ENCODE measurements around the gene NAPB. TPM values are rescaled to one million over a fixed set of nuclear protein-coding genes. Genes with fewer than 3 reads are reported as not detected.

NAPB gene
- total RNA-seq, 4 donors from 2014 or later: 4.0 to 20.5 (median 12.0) TPM

- in situ Hi-C loops (cut with MboI; ENCODE audit: low pct_ligation_motif_present in 1 of 4, low pct_unique_long_range_greater_than_20kb in 1 of 4, low sequenced_read_pairs in 3 of 4) (loop anchor here in 3 of 4 donors (10.0 to 25.0 kb wide), 3 partner anchors 162 to 172 kb away; partner anchors contain the start of gene CST9 (in 2 of the 3)), intact Hi-C loops (cut with DNase I; ENCODE audit: low total_unique reads) (loop anchor here (5.0 kb wide), 2 partner anchors 165 to 1940 kb away; partner anchors contain the start of gene CST9)
- no peak for TF ChIP-seq EP300 (IDR thresholded peaks at IDR 0.05; ENCODE audit: low read depth)
- TF ChIP-seq, protein P1, sequence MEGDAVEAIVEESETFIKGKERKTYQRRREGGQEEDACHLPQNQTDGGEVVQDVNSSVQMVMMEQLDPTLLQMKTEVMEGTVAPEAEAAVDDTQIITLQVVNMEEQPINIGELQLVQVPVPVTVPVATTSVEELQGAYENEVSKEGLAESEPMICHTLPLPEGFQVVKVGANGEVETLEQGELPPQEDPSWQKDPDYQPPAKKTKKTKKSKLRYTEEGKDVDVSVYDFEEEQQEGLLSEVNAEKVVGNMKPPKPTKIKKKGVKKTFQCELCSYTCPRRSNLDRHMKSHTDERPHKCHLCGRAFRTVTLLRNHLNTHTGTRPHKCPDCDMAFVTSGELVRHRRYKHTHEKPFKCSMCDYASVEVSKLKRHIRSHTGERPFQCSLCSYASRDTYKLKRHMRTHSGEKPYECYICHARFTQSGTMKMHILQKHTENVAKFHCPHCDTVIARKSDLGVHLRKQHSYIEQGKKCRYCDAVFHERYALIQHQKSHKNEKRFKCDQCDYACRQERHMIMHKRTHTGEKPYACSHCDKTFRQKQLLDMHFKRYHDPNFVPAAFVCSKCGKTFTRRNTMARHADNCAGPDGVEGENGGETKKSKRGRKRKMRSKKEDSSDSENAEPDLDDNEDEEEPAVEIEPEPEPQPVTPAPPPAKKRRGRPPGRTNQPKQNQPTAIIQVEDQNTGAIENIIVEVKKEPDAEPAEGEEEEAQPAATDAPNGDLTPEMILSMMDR (IDR thresholded peaks at IDR 0.05): no peak
- TF ChIP-seq POLR2A (IDR thresholded peaks at IDR 0.05): no peak
- no peak for TF ChIP-seq POLR2AphosphoS5 (IDR thresholded peaks at IDR 0.05)
- DNase-seq: no peak
- H3K9me3 ChIP-seq: no peaks in the 10 kb centered on the region
- no peaks in the 10 kb centered on the region for H3K4me1 ChIP-seq
- WGBS, 2 donors (ENCODE audit: low coverage in 1 of 2): 78% methylated on average over 5 of the region's 5 CpGs; no CpG with 5 or more reads in 1 of the 2 donors
- no peaks in the 10 kb centered on the region for H3K27me3 ChIP-seq
- H3K27ac ChIP-seq: no peak overlapping the region
- H3K4me3 ChIP-seq: no peak overlapping the region
- no peaks in the 10 kb centered on the region for H3K36me3 ChIP-seq
Observed at GRCh38 chr20:23442436-23442835, 21.1 kb upstream of the NAPB start.

- no peak for TF ChIP-seq POLR2A (IDR thresholded peaks at IDR 0.05)
- TF ChIP-seq, protein P1 (IDR thresholded peaks at IDR 0.05): peak; percentile 69 to 88 (median 79)
- intact Hi-C loops (cut with DNase I; ENCODE audit: low total_unique reads): loop anchor here (5.0 kb wide), 2 partner anchors 165 to 1940 kb away; partner anchors contain the start of gene CST9
- WGBS, 2 donors (ENCODE audit: low coverage in 1 of 2): 0 to 19% methylated on average over 3 to 8 of the region's 8 CpGs
- peak; percentile 59 for DNase-seq
- Histone ChIP-seq H3K27me3 (no peaks in the 10 kb centered on the region), H3K27ac (no peak overlapping the region), H3K4me1 (no peaks in the 10 kb centered on the region), H3K9me3 (no peaks in the 10 kb centered on the region), H3K36me3 (no peaks in the 10 kb centered on the region), H3K4me3 (no peak overlapping the region)
- in situ Hi-C loops (cut with MboI; ENCODE audit: low pct_ligation_motif_present in 1 of 4, low pct_unique_long_range_greater_than_20kb in 1 of 4, low sequenced_read_pairs in 3 of 4): loop anchor here in 3 of 4 donors (10.0 to 25.0 kb wide), 3 partner anchors 163 to 173 kb away; partner anchors contain the start of gene CST9 (in 2 of the 3)
Observed at GRCh38 chr20:23441850-23442313, 20.6 kb upstream of the NAPB start.

DNA sequence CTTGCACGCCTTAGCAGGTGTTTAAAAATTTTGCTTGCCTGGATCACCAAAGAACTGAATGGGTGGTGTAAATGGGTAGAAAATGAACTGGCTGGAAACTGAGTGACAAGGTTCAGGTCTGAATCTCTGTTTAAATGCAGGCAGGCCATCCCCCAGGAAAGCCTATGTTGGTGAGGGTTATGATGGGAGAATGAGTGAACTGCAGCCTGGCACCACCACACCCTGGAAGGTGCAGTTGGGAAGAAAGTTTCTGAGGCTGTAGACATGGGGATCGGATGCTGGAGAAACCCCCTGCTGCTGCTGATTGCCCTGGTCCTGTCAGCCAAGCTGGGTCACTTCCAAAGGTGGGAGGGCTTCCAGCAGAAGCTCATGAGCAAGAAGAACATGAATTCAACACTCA is 18.7 kb upstream of the NAPB start:
- Histone ChIP-seq H3K9me3 (no peaks in the 10 kb centered on the region), H3K27me3 (no peaks in the 10 kb centered on the region), H3K4me1 (peaks cover 0 to 7% (median 3%) of the 10 kb centered on the region in 4 donors), H3K27ac (no peak overlapping the region), H3K4me3 (no peak overlapping the region), H3K36me3 (no peaks in the 10 kb centered on the region)
- WGBS, 2 donors (ENCODE audit: low coverage in 1 of 2): 93 to 95% methylated on average over 2 of the region's 2 CpGs
- intact Hi-C loops (cut with DNase I; ENCODE audit: low total_unique reads): loop anchor here (5.0 kb wide), 2 partner anchors 167 to 1942 kb away; partner anchors contain the start of gene CST9
- TF ChIP-seq POLR2AphosphoS5 (IDR thresholded peaks at IDR 0.05) (no peak), POLR2A (IDR thresholded peaks at IDR 0.05) (no peak), EP300 (IDR thresholded peaks at IDR 0.05; ENCODE audit: low read depth) (no peak)
- TF ChIP-seq, protein P1 (IDR thresholded peaks at IDR 0.05): no peak
- DNase-seq: no peak
- in situ Hi-C loops (cut with MboI; ENCODE audit: low pct_ligation_motif_present in 1 of 4, low pct_unique_long_range_greater_than_20kb in 1 of 4, low sequenced_read_pairs in 3 of 4): loop anchor here in 3 of 4 donors (10.0 to 25.0 kb wide), 3 partner anchors 165 to 175 kb away; partner anchors contain the start of gene CST9 (in 2 of the 3)

GRCh38 chr20:23438661-23439060 is 17.4 kb upstream of the NAPB start:
- DNase-seq: no peak
- 65 to 78% methylated on average over 4 to 5 of the region's 5 CpGs for WGBS, 2 donors (ENCODE audit: low coverage in 1 of 2)
- H3K36me3 ChIP-seq: no peaks in the 10 kb centered on the region
- H3K27ac ChIP-seq: no peak overlapping the region
- H3K4me3 ChIP-seq: no peak overlapping the region
- intact Hi-C loops (cut with DNase I; ENCODE audit: low total_unique reads): no loop called here
- H3K4me1 ChIP-seq: peaks cover 0 to 7% (median 3%) of the 10 kb centered on the region in 4 donors
- in situ Hi-C loops (cut with MboI; ENCODE audit: low pct_ligation_motif_present in 1 of 4, low pct_unique_long_range_greater_than_20kb in 1 of 4, low sequenced_read_pairs in 3 of 4): loop anchor here in 1 of 4 donors (25.0 kb wide), 1 partner anchor 174 kb away; the partner anchor contains the start of gene CST9
- H3K9me3 ChIP-seq: no peaks in the 10 kb centered on the region
- TF ChIP-seq EP300 (IDR thresholded peaks at IDR 0.05; ENCODE audit: low read depth) (no peak), POLR2A (IDR thresholded peaks at IDR 0.05) (no peak), POLR2AphosphoS5 (IDR thresholded peaks at IDR 0.05) (no peak)
- TF ChIP-seq, protein P1 (IDR thresholded peaks at IDR 0.05): no peak
- no peaks in the 10 kb centered on the region for H3K27me3 ChIP-seq

Data from transverse colon (tissue), 4 donors.